A549 (cell line): Measurements from ENCODE around the gene EIF4G3.

Experiments
- EHMT2 ChIP-seq: fragments of 200-600 bp; sonication (generic); IDR thresholded peaks from 2 replicates; pipeline ENCODE4 v1.6.1; 2016; ENCODE audit warnings: antibody characterized with exemption, low read depth, mild to moderate bottlenecking, moderate library complexity
- HOXB5 ChIP-seq: fragments of 250-450 bp; sonication (Bioruptor Pico); IDR thresholded peaks from 2 replicates; pipeline ENCODE4 v1.5.0; 2020; ENCODE audit warnings: mild to moderate bottlenecking, moderate library complexity
- RAD21 ChIP-seq, 2 experiments: fragments of >200 bp in 1 of 2; sonication (Bioruptor Twin) in 1 of 2; formaldehyde crosslinking in 1 of 2; IDR thresholded peaks in 1 of 2; conservative IDR thresholded peaks in 1 of 2; 2 replicates in 1 of 2; 3 replicates in 1 of 2; pipeline ENCODE4 v1.6.1; 2012 to 2018; ENCODE audit warnings: inconsistent platforms in 1 of 2
- TF ChIP-seq, protein P1 (sequence below): fragments of >200 bp; sonication (Bioruptor Twin); formaldehyde crosslinking; IDR thresholded peaks from 3 replicates; pipeline ENCODE4 v1.5.1; 2016
- TF ChIP-seq, protein P2 (sequence below): fragments of 200-600 bp; sonication (generic); IDR thresholded peaks from 2 replicates; pipeline ENCODE4 v1.6.1; 2016; ENCODE audit warnings: antibody characterized with exemption, mild to moderate bottlenecking, moderate library complexity
- TF ChIP-seq, protein P3 (sequence below): fragments of 450-650 bp; IDR thresholded peaks from 2 replicates; pipeline ENCODE4 v1.6.1; 2014; ENCODE audit warnings: antibody characterized with exemption
- TF ChIP-seq, protein P4 (sequence below): IDR thresholded peaks from 2 replicates; pipeline ENCODE4 v1.6.1; 2012
- TF ChIP-seq, protein P5 (sequence below): fragments of 250-450 bp; sonication (Bioruptor Pico); IDR thresholded peaks from 2 replicates; pipeline ENCODE4 v1.5.0; 2020; ENCODE audit warnings: low read depth, mild to moderate bottlenecking, moderate library complexity

DNA sequence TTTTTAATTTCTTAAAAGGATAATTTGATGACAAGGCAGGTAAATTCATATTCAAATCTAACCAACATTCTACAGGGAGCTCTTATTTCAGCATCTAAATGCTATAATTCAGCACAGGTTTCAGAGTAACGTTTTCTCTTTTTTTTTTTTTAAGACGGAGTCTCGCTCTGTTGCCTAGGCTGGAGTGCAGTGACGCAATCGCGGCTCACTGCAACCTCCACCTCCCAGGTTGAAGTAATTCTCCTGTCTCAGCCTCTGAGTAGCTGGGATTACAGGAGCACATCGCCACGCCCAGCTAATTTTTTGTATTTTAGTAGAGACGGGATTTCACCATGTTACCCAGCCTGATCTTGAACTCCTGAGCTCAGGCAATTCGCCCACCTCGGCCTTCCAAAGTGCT is 66.5 kb downstream of the EIF4G3 start:
- TF ChIP-seq, protein P1, sequence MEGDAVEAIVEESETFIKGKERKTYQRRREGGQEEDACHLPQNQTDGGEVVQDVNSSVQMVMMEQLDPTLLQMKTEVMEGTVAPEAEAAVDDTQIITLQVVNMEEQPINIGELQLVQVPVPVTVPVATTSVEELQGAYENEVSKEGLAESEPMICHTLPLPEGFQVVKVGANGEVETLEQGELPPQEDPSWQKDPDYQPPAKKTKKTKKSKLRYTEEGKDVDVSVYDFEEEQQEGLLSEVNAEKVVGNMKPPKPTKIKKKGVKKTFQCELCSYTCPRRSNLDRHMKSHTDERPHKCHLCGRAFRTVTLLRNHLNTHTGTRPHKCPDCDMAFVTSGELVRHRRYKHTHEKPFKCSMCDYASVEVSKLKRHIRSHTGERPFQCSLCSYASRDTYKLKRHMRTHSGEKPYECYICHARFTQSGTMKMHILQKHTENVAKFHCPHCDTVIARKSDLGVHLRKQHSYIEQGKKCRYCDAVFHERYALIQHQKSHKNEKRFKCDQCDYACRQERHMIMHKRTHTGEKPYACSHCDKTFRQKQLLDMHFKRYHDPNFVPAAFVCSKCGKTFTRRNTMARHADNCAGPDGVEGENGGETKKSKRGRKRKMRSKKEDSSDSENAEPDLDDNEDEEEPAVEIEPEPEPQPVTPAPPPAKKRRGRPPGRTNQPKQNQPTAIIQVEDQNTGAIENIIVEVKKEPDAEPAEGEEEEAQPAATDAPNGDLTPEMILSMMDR = no peak
- no peak for TF ChIP-seq HOXB5 (CRISPR knock-in tag)
- TF ChIP-seq, protein P2, sequence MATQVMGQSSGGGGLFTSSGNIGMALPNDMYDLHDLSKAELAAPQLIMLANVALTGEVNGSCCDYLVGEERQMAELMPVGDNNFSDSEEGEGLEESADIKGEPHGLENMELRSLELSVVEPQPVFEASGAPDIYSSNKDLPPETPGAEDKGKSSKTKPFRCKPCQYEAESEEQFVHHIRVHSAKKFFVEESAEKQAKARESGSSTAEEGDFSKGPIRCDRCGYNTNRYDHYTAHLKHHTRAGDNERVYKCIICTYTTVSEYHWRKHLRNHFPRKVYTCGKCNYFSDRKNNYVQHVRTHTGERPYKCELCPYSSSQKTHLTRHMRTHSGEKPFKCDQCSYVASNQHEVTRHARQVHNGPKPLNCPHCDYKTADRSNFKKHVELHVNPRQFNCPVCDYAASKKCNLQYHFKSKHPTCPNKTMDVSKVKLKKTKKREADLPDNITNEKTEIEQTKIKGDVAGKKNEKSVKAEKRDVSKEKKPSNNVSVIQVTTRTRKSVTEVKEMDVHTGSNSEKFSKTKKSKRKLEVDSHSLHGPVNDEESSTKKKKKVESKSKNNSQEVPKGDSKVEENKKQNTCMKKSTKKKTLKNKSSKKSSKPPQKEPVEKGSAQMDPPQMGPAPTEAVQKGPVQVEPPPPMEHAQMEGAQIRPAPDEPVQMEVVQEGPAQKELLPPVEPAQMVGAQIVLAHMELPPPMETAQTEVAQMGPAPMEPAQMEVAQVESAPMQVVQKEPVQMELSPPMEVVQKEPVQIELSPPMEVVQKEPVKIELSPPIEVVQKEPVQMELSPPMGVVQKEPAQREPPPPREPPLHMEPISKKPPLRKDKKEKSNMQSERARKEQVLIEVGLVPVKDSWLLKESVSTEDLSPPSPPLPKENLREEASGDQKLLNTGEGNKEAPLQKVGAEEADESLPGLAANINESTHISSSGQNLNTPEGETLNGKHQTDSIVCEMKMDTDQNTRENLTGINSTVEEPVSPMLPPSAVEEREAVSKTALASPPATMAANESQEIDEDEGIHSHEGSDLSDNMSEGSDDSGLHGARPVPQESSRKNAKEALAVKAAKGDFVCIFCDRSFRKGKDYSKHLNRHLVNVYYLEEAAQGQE = no peak
- TF ChIP-seq EHMT2 = no peak
- no peak for TF ChIP-seq RAD21 (conservative IDR thresholded peaks at IDR 0.05 in 1 of 2, IDR thresholded peaks at IDR 0.05 in 1 of 2)
- TF ChIP-seq, protein P3, sequence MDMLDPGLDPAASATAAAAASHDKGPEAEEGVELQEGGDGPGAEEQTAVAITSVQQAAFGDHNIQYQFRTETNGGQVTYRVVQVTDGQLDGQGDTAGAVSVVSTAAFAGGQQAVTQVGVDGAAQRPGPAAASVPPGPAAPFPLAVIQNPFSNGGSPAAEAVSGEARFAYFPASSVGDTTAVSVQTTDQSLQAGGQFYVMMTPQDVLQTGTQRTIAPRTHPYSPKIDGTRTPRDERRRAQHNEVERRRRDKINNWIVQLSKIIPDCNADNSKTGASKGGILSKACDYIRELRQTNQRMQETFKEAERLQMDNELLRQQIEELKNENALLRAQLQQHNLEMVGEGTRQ = no peak
- TF ChIP-seq, protein P4, sequence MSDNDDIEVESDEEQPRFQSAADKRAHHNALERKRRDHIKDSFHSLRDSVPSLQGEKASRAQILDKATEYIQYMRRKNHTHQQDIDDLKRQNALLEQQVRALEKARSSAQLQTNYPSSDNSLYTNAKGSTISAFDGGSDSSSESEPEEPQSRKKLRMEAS = no peak
- TF ChIP-seq, protein P5, sequence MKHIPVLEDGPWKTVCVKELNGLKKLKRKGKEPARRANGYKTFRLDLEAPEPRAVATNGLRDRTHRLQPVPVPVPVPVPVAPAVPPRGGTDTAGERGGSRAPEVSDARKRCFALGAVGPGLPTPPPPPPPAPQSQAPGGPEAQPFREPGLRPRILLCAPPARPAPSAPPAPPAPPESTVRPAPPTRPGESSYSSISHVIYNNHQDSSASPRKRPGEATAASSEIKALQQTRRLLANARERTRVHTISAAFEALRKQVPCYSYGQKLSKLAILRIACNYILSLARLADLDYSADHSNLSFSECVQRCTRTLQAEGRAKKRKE (CRISPR knock-in tag) = no peak
